GM12878 (cell line): Measurements from ENCODE around the gene CA10. TPM values are rescaled to one million over a fixed set of nuclear protein-coding genes. Genes with fewer than 3 reads are reported as not detected.

Source experiments
- ATAC-seq: fragments of 200-7000 bp; cut with Tn5 transposase; 3 replicates; pipeline ENCODE4 v1.9.1; 2020; ENCODE audit warnings: mild to moderate bottlenecking, moderate library complexity
- BruUV-seq: library from RNA; stranded (reverse); fragments of 400-500 nt; replicated peaks from 2 replicates; lab custom pipeline; 2021; lab: Mats Ljungman, UMichigan
- CTCF ChIA-PET: fragments of 300-600 bp; sonication (Branson Sonifier 250); formaldehyde crosslinking; extraction: SDS; loops from one replicate; lab custom pipeline; 2021; ENCODE audit warnings: inconsistent platforms; lab: Yijun Ruan, JAX
- POLR2A ChIA-PET: fragments of 350-600 bp; formaldehyde crosslinking; extraction: SDS; loops from one replicate; lab custom pipeline; 2021; ENCODE audit warnings: inconsistent platforms; lab: Charles Lee
- RAD21 ChIA-PET: fragments of 300-600 bp; sonication (Branson Sonifier 250); formaldehyde crosslinking; loops from one replicate; lab custom pipeline; 2023; ENCODE audit warnings: antibody characterized with exemption; ENCODE audit not compliant: unreplicated experiment; lab: Charles Lee
- SMC1A ChIA-PET: fragments of 300-600 bp; sonication (Branson Sonifier 250); formaldehyde crosslinking; loops from one replicate; lab custom pipeline; 2023; ENCODE audit not compliant: unreplicated experiment, uncharacterized antibody; lab: Charles Lee
- DNase-seq: peaks from one replicate; pipeline ENCODE4 v3.0.0-alpha.2; 2011; ENCODE audit warnings: low read depth, low spot score
- FAIRE-seq: peaks from 3 replicates; lab custom pipeline; 2011; peaks lifted over from hg19 to GRCh38; lab: Jason Lieb, UNC
- H2AFZ ChIP-seq: 2 replicates; pipeline ENCODE4 v1.6.0; 2011; ENCODE audit warnings: low read depth, low read length, control low read depth; ENCODE audit not compliant: control insufficient read depth
- H3K27ac ChIP-seq: 2 replicates; pipeline ENCODE4 v1.5.1; 2011; ENCODE audit warnings: control low read depth; ENCODE audit not compliant: control insufficient read depth, insufficient read depth
- H3K27me3 ChIP-seq, 2 experiments: replicated peaks in 1 of 2; 2 replicates each; pipeline versions ENCODE4 v1.6.0 to v1.6.1; 2011; ENCODE audit warnings: low read length in 1 of 2; ENCODE audit not compliant: control insufficient read depth in 2 of 2, insufficient read depth in 2 of 2
- H3K36me3 ChIP-seq, 2 experiments: 2 replicates each; pipeline ENCODE4 v1.5.1; 2011; ENCODE audit warnings: low read length in 1 of 2; ENCODE audit not compliant: control insufficient read depth in 2 of 2, insufficient read depth in 2 of 2
- H3K4me1 ChIP-seq: 2 replicates; pipeline ENCODE4 v1.6.1; 2011; ENCODE audit warnings: mild to moderate bottlenecking, low read length, moderate library complexity, mixed read lengths; ENCODE audit not compliant: control insufficient read depth, insufficient read depth
- H3K4me2 ChIP-seq: 2 replicates; pipeline ENCODE4 v1.6.0; 2011; ENCODE audit warnings: control low read depth; ENCODE audit not compliant: control insufficient read depth, insufficient read depth
- H3K4me3 ChIP-seq: fragments of 200-600 bp; sonication (generic); 2 replicates; pipeline ENCODE4 v1.5.1; 2016
- H3K79me2 ChIP-seq: 2 replicates; pipeline ENCODE4 v1.6.0; 2011; ENCODE audit warnings: low read length; ENCODE audit not compliant: control insufficient read depth, insufficient read depth
- H3K9ac ChIP-seq: 2 replicates; pipeline ENCODE4 v1.8.0; 2011; ENCODE audit warnings: low read length, control low read depth, mixed read lengths; ENCODE audit not compliant: control insufficient read depth, insufficient read depth
- H3K9me3 ChIP-seq: replicated peaks from 3 replicates; pipeline ENCODE4 v1.5.1; 2011; ENCODE audit warnings: mild to moderate bottlenecking, low read length; ENCODE audit not compliant: control insufficient read depth, insufficient read depth
- H4K20me1 ChIP-seq: 2 replicates; pipeline ENCODE4 v1.6.0; 2011; ENCODE audit not compliant: control insufficient read depth, insufficient read depth
- ATF7 ChIP-seq: fragments of 450-650 bp; IDR thresholded peaks from 2 replicates; pipeline ENCODE4 v1.6.1; 2016; ENCODE audit warnings: low read depth, mild to moderate bottlenecking
- HDAC6 ChIP-seq: fragments of 200-600 bp; sonication (generic); IDR thresholded peaks from one replicate; pipeline ENCODE4 v1.8.0; 2017; ENCODE audit warnings: antibody characterized with exemption; ENCODE audit not compliant: unreplicated experiment
- IKZF1 ChIP-seq: fragments of 450-650 bp; conservative IDR thresholded peaks from 2 replicates; pipeline ENCODE4 v1.6.1; 2017; ENCODE audit warnings: antibody characterized with exemption, mild to moderate bottlenecking
- RAD21 ChIP-seq: IDR thresholded peaks from 2 replicates; pipeline ENCODE4 v1.6.1; 2011; ENCODE audit warnings: mild to moderate bottlenecking, low read depth, low read length, moderate library complexity; ENCODE audit not compliant: insufficient read depth
- RELA ChIP-seq: fragments of 450-650 bp; IDR thresholded peaks from 2 replicates; pipeline ENCODE4 v1.8.0; 2014; ENCODE audit warnings: borderline replicate concordance; ENCODE audit not compliant: partially characterized antibody
- SIX5 ChIP-seq: IDR thresholded peaks from 2 replicates; pipeline ENCODE4 v1.6.1; 2011; ENCODE audit warnings: mild to moderate bottlenecking, low read depth, low read length, moderate library complexity; ENCODE audit not compliant: severe bottlenecking
- SPI1 ChIP-seq: IDR thresholded peaks from 2 replicates; pipeline ENCODE4 v1.6.1; 2011; ENCODE audit warnings: low read depth, mild to moderate bottlenecking, low read length, moderate library complexity, borderline replicate concordance; ENCODE audit not compliant: insufficient read depth
- TCF3 ChIP-seq: IDR thresholded peaks from 2 replicates; pipeline ENCODE4 v1.6.1; 2012; ENCODE audit warnings: low read depth, mild to moderate bottlenecking, low read length, borderline replicate concordance; ENCODE audit not compliant: insufficient read depth
- WRNIP1 ChIP-seq: IDR thresholded peaks from 2 replicates; pipeline ENCODE4 v1.6.1; 2011; ENCODE audit warnings: low read depth, low read length, improper control_type of control experiment, borderline replicate concordance
- ZNF384 ChIP-seq: IDR thresholded peaks from 2 replicates; pipeline ENCODE4 v1.6.1; 2012; ENCODE audit warnings: low read depth, mild to moderate bottlenecking, low read length, improper control_type of control experiment, borderline replicate concordance
- WGBS: methylation state at CpG from one replicate; pipeline ENCODE4 v1.1.6; 2016; ENCODE audit warnings: low lambda C conversion rate; ENCODE audit not compliant: insufficient replicate concordance, insufficient coverage; ENCODE audit errors: missing lambda C conversion rate; 5-methylcytosine and 5-hydroxymethylcytosine counted together
- in situ Hi-C: fragments of 300-500 bp; cut with MboI; formaldehyde crosslinking; loops from 9 replicates; pipeline ENCODE4 v1.14.3; 2018; ENCODE audit warnings: mixed read lengths
- intact Hi-C: fragments of 100-400 bp; cut with micrococcal nuclease; formaldehyde crosslinking; loops from one replicate; pipeline ENCODE4 v1.14.2; 2022; ENCODE audit not compliant: unreplicated experiment
- polyA plus RNA-seq, 11 experiments: library from polyadenylated mRNA; depleted of rRNA in 4 of 11; unstranded in 6 of 11; stranded (reverse) in 5 of 11; fragments of >200 nt; fragmentation: Nextera tagmentation in 4 of 11; fragmentation: Illumina TruSeq in 1 of 11; extraction: Ambion mirVana in 4 of 11; extraction: Trizol in 1 of 11; gene quantifications; 1 replicate in 1 of 11; 2 replicates in 10 of 11; pipeline versions ENCODE4 v1.2.1 to v1.2.3, GENCODE V29; 2011 to 2016; ENCODE audit warnings: inconsistent platforms in 2 of 11, missing spikeins in 2 of 11, low read depth in 1 of 11
- total RNA-seq, 4 experiments: library from RNA; depleted of rRNA in 3 of 4; stranded (reverse); fragments of >200 nt in 3 of 4; fragmentation: Illumina TruSeq in 1 of 4; extraction: Trizol in 1 of 4; gene quantifications; 2 replicates each; pipeline versions ENCODE4 v1.2.1 to v1.2.3, GENCODE V29; 2013 to 2021
- TF ChIP-seq, protein P1 (sequence below): IDR thresholded peaks from 2 replicates; pipeline ENCODE4 v1.6.1; 2012; ENCODE audit warnings: mild to moderate bottlenecking, low read depth, low read length

CA10 gene
- total and polyA plus RNA-seq, 10 of the 15 experiments (the other 5 are each of a cell fraction or from before 2014, with no cell fraction given): not detected

DNA sequence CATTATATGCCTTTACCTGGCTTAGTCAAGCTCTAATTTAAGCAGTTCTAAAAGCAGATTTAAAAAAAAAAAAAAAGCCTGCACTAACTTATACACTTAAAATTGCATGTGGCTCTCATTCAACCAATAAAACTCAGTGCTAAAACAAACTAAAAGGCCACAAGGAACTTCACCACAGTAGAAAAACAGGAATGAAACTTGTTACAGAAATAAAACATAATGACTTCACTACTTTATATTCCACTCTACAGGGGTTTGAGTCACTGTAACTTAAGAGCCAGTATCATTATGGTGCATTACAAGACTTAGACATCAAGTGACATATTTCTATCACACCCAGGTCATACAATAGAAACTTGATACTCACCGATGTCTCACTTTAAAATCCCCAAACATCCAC, 11.1 kb downstream of the CA10 start:
- no peaks in the 10 kb centered on the region for H3K27me3 ChIP-seq
- H3K4me2 ChIP-seq: no peak overlapping the region
- DNase-seq (no peak), ATAC-seq (peak; percentile 85), FAIRE-seq (no peak)
- in situ Hi-C loops (no loop called here), intact Hi-C loops (no loop called here)
- TF ChIP-seq HDAC6 (no peak), RELA (no peak), RAD21 (no peak), SPI1 (no peak), IKZF1 (no peak), WRNIP1 (no peak), ATF7 (peak; percentile 33; the same call in 1 of the 2 replicates), ZNF384 (peak; percentile 55; the same call in 1 of the 2 replicates), SIX5 (no peak), TCF3 (no peak)
- TF ChIP-seq, protein P1, sequence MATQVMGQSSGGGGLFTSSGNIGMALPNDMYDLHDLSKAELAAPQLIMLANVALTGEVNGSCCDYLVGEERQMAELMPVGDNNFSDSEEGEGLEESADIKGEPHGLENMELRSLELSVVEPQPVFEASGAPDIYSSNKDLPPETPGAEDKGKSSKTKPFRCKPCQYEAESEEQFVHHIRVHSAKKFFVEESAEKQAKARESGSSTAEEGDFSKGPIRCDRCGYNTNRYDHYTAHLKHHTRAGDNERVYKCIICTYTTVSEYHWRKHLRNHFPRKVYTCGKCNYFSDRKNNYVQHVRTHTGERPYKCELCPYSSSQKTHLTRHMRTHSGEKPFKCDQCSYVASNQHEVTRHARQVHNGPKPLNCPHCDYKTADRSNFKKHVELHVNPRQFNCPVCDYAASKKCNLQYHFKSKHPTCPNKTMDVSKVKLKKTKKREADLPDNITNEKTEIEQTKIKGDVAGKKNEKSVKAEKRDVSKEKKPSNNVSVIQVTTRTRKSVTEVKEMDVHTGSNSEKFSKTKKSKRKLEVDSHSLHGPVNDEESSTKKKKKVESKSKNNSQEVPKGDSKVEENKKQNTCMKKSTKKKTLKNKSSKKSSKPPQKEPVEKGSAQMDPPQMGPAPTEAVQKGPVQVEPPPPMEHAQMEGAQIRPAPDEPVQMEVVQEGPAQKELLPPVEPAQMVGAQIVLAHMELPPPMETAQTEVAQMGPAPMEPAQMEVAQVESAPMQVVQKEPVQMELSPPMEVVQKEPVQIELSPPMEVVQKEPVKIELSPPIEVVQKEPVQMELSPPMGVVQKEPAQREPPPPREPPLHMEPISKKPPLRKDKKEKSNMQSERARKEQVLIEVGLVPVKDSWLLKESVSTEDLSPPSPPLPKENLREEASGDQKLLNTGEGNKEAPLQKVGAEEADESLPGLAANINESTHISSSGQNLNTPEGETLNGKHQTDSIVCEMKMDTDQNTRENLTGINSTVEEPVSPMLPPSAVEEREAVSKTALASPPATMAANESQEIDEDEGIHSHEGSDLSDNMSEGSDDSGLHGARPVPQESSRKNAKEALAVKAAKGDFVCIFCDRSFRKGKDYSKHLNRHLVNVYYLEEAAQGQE: no peak
- WGBS: 0% methylated on average over 1 of the region's 1 CpG
- H3K4me1 ChIP-seq: no peaks in the 10 kb centered on the region
- H3K9ac ChIP-seq: no peak overlapping the region
- POLR2A ChIA-PET: no interaction called here
- SMC1A ChIA-PET: no interaction called here
- H3K9me3 ChIP-seq: no peaks in the 10 kb centered on the region
- BruUV-seq: no TSS peak
- CTCF ChIA-PET: no interaction called here
- H3K36me3 ChIP-seq: no peaks in the 10 kb centered on the region
- no peaks in the 10 kb centered on the region for H3K79me2 ChIP-seq
- H3K4me3 ChIP-seq: no peak overlapping the region
- no peaks in the 10 kb centered on the region for H4K20me1 ChIP-seq
- H2AFZ ChIP-seq: no peak overlapping the region
- H3K27ac ChIP-seq: no peak overlapping the region
- RAD21 ChIA-PET: no interaction called here
